Measurements from ENCODE around the gene GLUL.

GLUL gene

GRCh38 chr1:182385885-182386853 lies 5.4 kb downstream of the GLUL start:
- TF ChIP-seq SIN3A (IDR thresholded peaks at IDR 0.05; ENCODE audit: borderline replicate concordance, insufficient read depth, low read length) (no peak), REST (IDR thresholded peaks at IDR 0.05; ENCODE audit: insufficient read depth in 1 of 2, low read depth in 2 of 2, low read length in 2 of 2) (no peak), POLR2AphosphoS5 (IDR thresholded peaks at IDR 0.05; ENCODE audit: low read depth, low read length) (no peak), TAF1 (IDR thresholded peaks at IDR 0.05; ENCODE audit: borderline replicate concordance, insufficient read depth, low read length) (no peak), FOXP2 (optimal IDR thresholded peaks at IDR 0.05; ENCODE audit: borderline replicate concordance, extremely low read depth, extremely low read length, insufficient read depth) (no peak)

DNA sequence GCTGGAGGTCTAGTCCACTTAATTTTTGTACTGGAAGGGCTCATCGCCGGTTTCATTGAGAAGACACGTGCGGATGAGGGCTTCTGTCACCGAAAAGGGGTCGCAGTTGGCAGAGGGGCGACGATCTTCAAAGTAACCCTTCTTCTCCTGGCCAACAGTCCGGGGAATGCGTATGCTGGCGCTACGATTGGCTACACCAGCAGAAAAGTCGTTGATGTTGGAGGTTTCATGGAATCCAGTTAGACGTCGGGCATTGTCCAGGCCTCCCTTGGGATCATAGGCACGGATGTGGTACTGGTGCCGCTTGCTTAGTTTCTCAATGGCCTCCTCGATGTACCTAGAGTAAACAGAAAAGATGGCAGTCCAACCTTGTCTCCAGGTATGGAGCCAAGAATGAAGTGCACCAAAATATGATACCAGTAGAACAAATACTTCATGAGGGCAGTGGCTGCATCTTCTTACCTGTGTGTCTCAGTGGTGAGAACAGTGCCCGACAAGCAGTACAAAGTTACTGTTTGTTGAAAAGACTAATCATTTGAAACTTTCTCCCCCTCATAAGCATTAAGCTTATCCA lies 7.1 kb downstream of the GLUL start:
- TF ChIP-seq TAF1 (IDR thresholded peaks at IDR 0.05; ENCODE audit: borderline replicate concordance, insufficient read depth, low read length) (no peak), REST (IDR thresholded peaks at IDR 0.05; ENCODE audit: insufficient read depth in 1 of 2, low read depth in 2 of 2, low read length in 2 of 2) (no peak), POLR2AphosphoS5 (IDR thresholded peaks at IDR 0.05; ENCODE audit: low read depth, low read length) (no peak), SIN3A (IDR thresholded peaks at IDR 0.05; ENCODE audit: borderline replicate concordance, insufficient read depth, low read length) (no peak), FOXP2 (optimal IDR thresholded peaks at IDR 0.05; ENCODE audit: borderline replicate concordance, extremely low read depth, extremely low read length, insufficient read depth) (no peak)

GRCh38 chr1:182383934-182384333 lies 7.7 kb downstream of the GLUL start:
- no peak for TF ChIP-seq POLR2AphosphoS5 (IDR thresholded peaks at IDR 0.05; ENCODE audit: low read depth, low read length)
- no peak for TF ChIP-seq TAF1 (IDR thresholded peaks at IDR 0.05; ENCODE audit: borderline replicate concordance, insufficient read depth, low read length)
- no peak for TF ChIP-seq SIN3A (IDR thresholded peaks at IDR 0.05; ENCODE audit: borderline replicate concordance, insufficient read depth, low read length)
- no peak for TF ChIP-seq FOXP2 (optimal IDR thresholded peaks at IDR 0.05; ENCODE audit: borderline replicate concordance, extremely low read depth, extremely low read length, insufficient read depth)
- no peak for TF ChIP-seq REST (IDR thresholded peaks at IDR 0.05; ENCODE audit: insufficient read depth in 1 of 2, low read depth in 2 of 2, low read length in 2 of 2)

- no peak for TF ChIP-seq FOXP2 (optimal IDR thresholded peaks at IDR 0.05; ENCODE audit: borderline replicate concordance, extremely low read depth, extremely low read length, insufficient read depth)
- no peak for TF ChIP-seq REST (IDR thresholded peaks at IDR 0.05; ENCODE audit: insufficient read depth in 1 of 2, low read depth in 2 of 2, low read length in 2 of 2)
- no peak for TF ChIP-seq SIN3A (IDR thresholded peaks at IDR 0.05; ENCODE audit: borderline replicate concordance, insufficient read depth, low read length)
- no peak for TF ChIP-seq TAF1 (IDR thresholded peaks at IDR 0.05; ENCODE audit: borderline replicate concordance, insufficient read depth, low read length)
- TF ChIP-seq POLR2AphosphoS5 (IDR thresholded peaks at IDR 0.05; ENCODE audit: low read depth, low read length) = no peak
Observed at GRCh38 chr1:182383037-182383661, 8.4 kb downstream of the GLUL start.
